Measurements from ENCODE around the gene MED26.

GRCh38 chr19:16527971-16528521, 100.0 kb downstream of the MED26 start:
- TF ChIP-seq GATA2 (IDR thresholded peaks at IDR 0.05; ENCODE audit: low read depth, low read length) = no peak
- TF ChIP-seq GATA3 (IDR thresholded peaks at IDR 0.05; ENCODE audit: low read depth, low read length) = no peak

All from SH-SY5Y (cell line).